MCF 10A (cell line): ENCODE data around the gene SCN4B. TPM values are rescaled to one million over a fixed set of nuclear protein-coding genes. Genes with fewer than 3 reads are reported as not detected.

Experiments used
- BruUV-seq: library from RNA; stranded (reverse); fragments of 400-500 nt; replicated peaks from 2 replicates; lab custom pipeline; 2021; lab: Mats Ljungman, UMichigan
- CTCF ChIA-PET: fragments of 300-600 bp; sonication (Branson Sonifier 250); formaldehyde crosslinking; extraction: SDS; loops from one replicate; lab custom pipeline; 2021; ENCODE audit warnings: antibody characterized with exemption, inconsistent platforms; lab: Yijun Ruan, JAX
- POLR2A ChIA-PET: fragments of 300-600, 350-650 bp; sonication (Branson Sonifier 250); formaldehyde crosslinking; extraction: SDS; loops from one replicate; lab custom pipeline; 2020; ENCODE audit warnings: antibody characterized with exemption, inconsistent platforms; lab: Yijun Ruan, JAX
- DNase-seq: peaks from one replicate; pipeline ENCODE4 v3.0.0-alpha.2; 2018; ENCODE audit not compliant: unreplicated experiment
- H3K27ac Mint-ChIP-seq: one replicate; pipeline ENCODE4 v1.8.0; 2022; ENCODE audit warnings: mild to moderate bottlenecking, low read depth, mixed read lengths; ENCODE audit not compliant: unreplicated experiment
- H3K27me3 Mint-ChIP-seq: one replicate; pipeline ENCODE4 v1.8.0; 2022; ENCODE audit warnings: mixed read lengths; ENCODE audit not compliant: insufficient read depth, unreplicated experiment
- H3K36me3 Mint-ChIP-seq: one replicate; pipeline ENCODE4 v1.8.0; 2022; ENCODE audit warnings: mild to moderate bottlenecking, moderate library complexity, mixed read lengths; ENCODE audit not compliant: insufficient read depth, unreplicated experiment
- H3K4me1 Mint-ChIP-seq: one replicate; pipeline ENCODE4 v1.8.0; 2022; ENCODE audit warnings: mixed read lengths; ENCODE audit not compliant: insufficient read depth, unreplicated experiment
- H3K4me3 Mint-ChIP-seq: one replicate; pipeline ENCODE4 v1.8.0; 2022; ENCODE audit warnings: mild to moderate bottlenecking, moderate library complexity, mixed read lengths; ENCODE audit not compliant: unreplicated experiment
- H3K9me3 Mint-ChIP-seq: one replicate; pipeline ENCODE4 v1.8.0; 2022; ENCODE audit warnings: mixed read lengths; ENCODE audit not compliant: unreplicated experiment
- intact Hi-C: fragments of 100-400 bp; cut with micrococcal nuclease; formaldehyde crosslinking; loops from 2 replicates; pipeline ENCODE4 v1.14.1; 2022
- total RNA-seq: library from RNA; stranded (reverse); gene quantifications from 2 replicates; pipeline ENCODE4 v1.2.3, GENCODE V29; 2022
- TF ChIP-seq, protein P1 (sequence below): fragments of 200-600 bp; IDR thresholded peaks from one replicate; pipeline ENCODE4 v1.8.0; 2022; ENCODE audit warnings: antibody characterized with exemption, mild to moderate bottlenecking; ENCODE audit not compliant: unreplicated experiment

The SCN4B gene
- total RNA-seq, 1 experiment from 2014 or later, result not detected

- Mint-ChIP-seq H3K36me3 (no peaks in the 10 kb centered on the region), H3K4me3 (no peak overlapping the region), H3K27me3 (no peaks in the 10 kb centered on the region), H3K27ac (no peak overlapping the region), H3K4me1 (peaks cover 12% of the 10 kb centered on the region), H3K9me3 (no peaks in the 10 kb centered on the region)
- intact Hi-C loops, result no loop called here
- peak; percentile 53 for DNase-seq
- CTCF ChIA-PET, result no interaction called here
- no TSS peak for BruUV-seq
- POLR2A ChIA-PET, result no interaction called here
- TF ChIP-seq, protein P1, sequence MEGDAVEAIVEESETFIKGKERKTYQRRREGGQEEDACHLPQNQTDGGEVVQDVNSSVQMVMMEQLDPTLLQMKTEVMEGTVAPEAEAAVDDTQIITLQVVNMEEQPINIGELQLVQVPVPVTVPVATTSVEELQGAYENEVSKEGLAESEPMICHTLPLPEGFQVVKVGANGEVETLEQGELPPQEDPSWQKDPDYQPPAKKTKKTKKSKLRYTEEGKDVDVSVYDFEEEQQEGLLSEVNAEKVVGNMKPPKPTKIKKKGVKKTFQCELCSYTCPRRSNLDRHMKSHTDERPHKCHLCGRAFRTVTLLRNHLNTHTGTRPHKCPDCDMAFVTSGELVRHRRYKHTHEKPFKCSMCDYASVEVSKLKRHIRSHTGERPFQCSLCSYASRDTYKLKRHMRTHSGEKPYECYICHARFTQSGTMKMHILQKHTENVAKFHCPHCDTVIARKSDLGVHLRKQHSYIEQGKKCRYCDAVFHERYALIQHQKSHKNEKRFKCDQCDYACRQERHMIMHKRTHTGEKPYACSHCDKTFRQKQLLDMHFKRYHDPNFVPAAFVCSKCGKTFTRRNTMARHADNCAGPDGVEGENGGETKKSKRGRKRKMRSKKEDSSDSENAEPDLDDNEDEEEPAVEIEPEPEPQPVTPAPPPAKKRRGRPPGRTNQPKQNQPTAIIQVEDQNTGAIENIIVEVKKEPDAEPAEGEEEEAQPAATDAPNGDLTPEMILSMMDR, result no peak
Observed at GRCh38 chr11:118106789-118107335, 45.8 kb downstream of the SCN4B start.

DNA sequence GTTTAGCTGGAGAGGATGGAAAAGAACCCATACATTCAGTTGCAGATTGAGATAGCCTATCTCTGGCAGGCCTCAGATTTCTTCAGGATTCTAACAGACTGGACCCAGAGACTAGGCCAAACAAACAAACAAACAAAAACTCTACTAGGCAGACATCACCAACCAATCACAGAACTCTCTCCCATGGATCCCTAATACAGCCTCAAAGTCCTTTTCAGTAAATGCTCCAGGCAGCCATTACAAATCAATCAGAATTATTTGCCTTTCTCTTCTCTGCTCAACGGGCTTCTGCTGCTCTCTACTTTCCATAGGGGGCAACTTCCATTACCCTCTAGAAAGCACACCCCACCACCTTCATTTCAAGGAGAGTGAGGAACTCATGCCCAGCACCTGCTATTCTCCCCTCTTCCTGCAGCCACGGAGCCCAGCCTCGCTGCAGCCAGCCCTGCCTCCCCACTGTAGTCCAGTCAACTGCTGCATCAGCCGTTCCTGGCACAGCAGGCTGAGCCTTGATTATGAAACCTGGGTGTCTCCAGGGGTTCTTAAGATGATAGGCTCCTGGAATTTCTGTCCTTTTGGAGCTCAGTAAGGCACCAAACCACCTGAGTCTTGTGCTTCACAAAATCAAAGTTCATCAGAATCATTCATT lies 46.8 kb downstream of the SCN4B start:
- ChIA-PET POLR2A (no interaction called here), CTCF (interaction anchor here (0.7 kb wide), 1 partner anchor 382 kb away, joined by 3 read pairs; no protein-coding TSS in a partner anchor)
- intact Hi-C loops, result no loop called here
- H3K27me3 Mint-ChIP-seq, result no peaks in the 10 kb centered on the region
- TF ChIP-seq, protein P1, result no peak
- DNase-seq, result no peak
- no peaks in the 10 kb centered on the region for H3K9me3 Mint-ChIP-seq
- H3K27ac Mint-ChIP-seq, result no peak overlapping the region
- no peak overlapping the region for H3K4me3 Mint-ChIP-seq
- peaks cover 6% of the 10 kb centered on the region for H3K4me1 Mint-ChIP-seq
- no TSS peak for BruUV-seq
- no peaks in the 10 kb centered on the region for H3K36me3 Mint-ChIP-seq

GRCh38 chr11:118104491-118104890 lies 48.1 kb downstream of the SCN4B start:
- H3K9me3 Mint-ChIP-seq, result no peaks in the 10 kb centered on the region
- ChIA-PET CTCF (interaction anchor here (0.5 to 0.6 kb wide), 2 partner anchors 13 to 869 kb away, joined by 3 read pairs; no protein-coding TSS in a partner anchor), POLR2A (no interaction called here)
- H3K4me1 Mint-ChIP-seq, result peaks cover 6% of the 10 kb centered on the region
- TF ChIP-seq, protein P1, result no peak
- no peak overlapping the region for H3K27ac Mint-ChIP-seq
- no peaks in the 10 kb centered on the region for H3K36me3 Mint-ChIP-seq
- H3K27me3 Mint-ChIP-seq, result no peaks in the 10 kb centered on the region
- no peak overlapping the region for H3K4me3 Mint-ChIP-seq
- DNase-seq, result no peak
- BruUV-seq, result no TSS peak
- intact Hi-C loops, result no loop called here

GRCh38 chr11:118102721-118103261 lies 49.8 kb downstream of the SCN4B start:
- no peaks in the 10 kb centered on the region for H3K36me3 Mint-ChIP-seq
- intact Hi-C loops, result no loop called here
- ChIA-PET POLR2A (no interaction called here), CTCF (interaction anchor here (0.6 to 1.0 kb wide), 3 partner anchors 15 to 276 kb away, joined by 3 read pairs; no protein-coding TSS in a partner anchor)
- no peaks in the 10 kb centered on the region for H3K9me3 Mint-ChIP-seq
- H3K27me3 Mint-ChIP-seq, result peaks cover 7% of the 10 kb centered on the region
- BruUV-seq, result no TSS peak
- no peak overlapping the region for H3K4me3 Mint-ChIP-seq
- DNase-seq, result no peak
- peaks cover 6% of the 10 kb centered on the region for H3K4me1 Mint-ChIP-seq
- TF ChIP-seq, protein P1, result no peak
- H3K27ac Mint-ChIP-seq, result no peak overlapping the region
